Skeletal muscle tissue (tissue), 4 donors: ENCODE data around the gene SMIM41. TPM values are rescaled to one million over a fixed set of nuclear protein-coding genes. Genes with fewer than 3 reads are reported as not detected.

Source experiments
- H3K27ac ChIP-seq: one replicate; pipeline ENCODE4 v1.7.0; 2013; ENCODE audit warnings: mild to moderate bottlenecking, low read depth, low read length, inconsistent platforms
- H3K27me3 ChIP-seq, 3 donors: one replicate each; pipeline ENCODE4 v1.7.0; 2013; ENCODE audit warnings: low read length in 3 of 3; ENCODE audit not compliant: control insufficient read depth in 3 of 3, insufficient read depth in 3 of 3
- H3K36me3 ChIP-seq, 3 donors: one replicate each; pipeline ENCODE4 v1.7.0; 2013; ENCODE audit warnings: low read length in 3 of 3; ENCODE audit not compliant: control insufficient read depth in 3 of 3, insufficient read depth in 3 of 3
- H3K4me1 ChIP-seq, 3 donors: one replicate each; pipeline ENCODE4 v1.7.0; 2013; ENCODE audit warnings: low read length in 3 of 3, mild to moderate bottlenecking in 3 of 3; ENCODE audit not compliant: control insufficient read depth in 3 of 3, insufficient read depth in 3 of 3
- H3K4me3 ChIP-seq, 3 donors: one replicate each; pipeline ENCODE4 v1.7.0; 2013; ENCODE audit warnings: low read length in 3 of 3
- H3K9ac ChIP-seq, 3 donors: one replicate each; pipeline ENCODE4 v1.7.0; 2013; ENCODE audit warnings: low read length in 3 of 3, mild to moderate bottlenecking in 3 of 3, moderate library complexity in 2 of 3, low read depth in 1 of 3
- H3K9me3 ChIP-seq, 3 donors: one replicate each; pipeline ENCODE4 v1.7.0; 2013; ENCODE audit warnings: low read length in 3 of 3; ENCODE audit not compliant: control insufficient read depth in 3 of 3
- total RNA-seq: library from RNA; depleted of rRNA; stranded (reverse); fragments of >200 nt; gene quantifications from one replicate; pipeline ENCODE4 v1.2.3, GENCODE V29; 2014
- donor health status: Osteomylitis.

SMIM41 gene
- total RNA-seq, 1 donor from 2014 or later = not detected

GRCh38 chr12:52063082-52063924 is 16.2 kb upstream of the SMIM41 start:
- peaks cover 5 to 16% (median 11%) of the 10 kb centered on the region in 3 donors for H3K36me3 ChIP-seq
- H3K27ac ChIP-seq = peak overlapping the region; percentile 83
- peaks cover 23 to 32% (median 32%) of the 10 kb centered on the region in 3 donors for H3K4me1 ChIP-seq
- H3K9ac ChIP-seq = peak overlapping the region; percentile 45 to 76 (median 51)
- no peaks in the 10 kb centered on the region for H3K27me3 ChIP-seq
- no peak overlapping the region for H3K4me3 ChIP-seq
- H3K9me3 ChIP-seq = no peaks in the 10 kb centered on the region

- Histone ChIP-seq H3K9me3 (no peaks in the 10 kb centered on the region), H3K36me3 (peaks cover under 1 to 9% (median 5%) of the 10 kb centered on the region in 3 donors), H3K4me1 (peaks cover 25 to 29% (median 28%) of the 10 kb centered on the region in 3 donors), H3K27ac (peak overlapping the region; percentile 83), H3K4me3 (no peak overlapping the region), H3K27me3 (no peaks in the 10 kb centered on the region), H3K9ac (peak overlapping the region; percentile 38 to 73 (median 61))
These were observed 15.4 kb upstream of the SMIM41 start for GRCh38 chr12:52063981-52064649.

- Histone ChIP-seq H3K27me3 (no peaks in the 10 kb centered on the region), H3K36me3 (no peaks in the 10 kb centered on the region), H3K4me1 (peaks cover 42 to 48% (median 44%) of the 10 kb centered on the region in 3 donors), H3K9me3 (no peaks in the 10 kb centered on the region), H3K4me3 (no peak overlapping the region), H3K9ac (no peak overlapping the region), H3K27ac (no peak overlapping the region)
These were observed 13.0 kb upstream of the SMIM41 start for GRCh38 chr12:52066346-52067080.

GRCh38 chr12:52067081-52067374 is 12.5 kb upstream of the SMIM41 start:
- Histone ChIP-seq H3K27ac (no peak overlapping the region), H3K4me1 (peaks cover 42 to 50% (median 45%) of the 10 kb centered on the region in 3 donors), H3K4me3 (no peak overlapping the region), H3K27me3 (no peaks in the 10 kb centered on the region), H3K36me3 (peaks cover 0 to 5% (median 3%) of the 10 kb centered on the region in 3 donors), H3K9ac (no peak overlapping the region), H3K9me3 (no peaks in the 10 kb centered on the region)

- Histone ChIP-seq H3K27me3 (no peaks in the 10 kb centered on the region), H3K9ac (peak within 1 kb of the TSS; percentile 95 to 98 (median 97)), H3K9me3 (no peaks in the 10 kb centered on the region), H3K36me3 (peaks cover 15 to 25% (median 17%) of the 10 kb centered on the region in 3 donors), H3K4me1 (peaks cover 21 to 36% (median 28%) of the 10 kb centered on the region in 3 donors), H3K4me3 (peak within 1 kb of the TSS; percentile 96 to 98 (median 97)), H3K27ac (peak within 1 kb of the TSS; percentile 93)
These were observed 9.9 kb upstream of the SMIM41 start, which contains the start of gene ATG101 for GRCh38 chr12:52069327-52070184. TSS of gene ATG101 (plus strand) at chr12:52069978. CDS start at chr12:52073651, 3,673 bp downstream.

- Histone ChIP-seq H3K27me3 (no peaks in the 10 kb centered on the region), H3K4me1 (peaks cover 22 to 35% (median 28%) of the 10 kb centered on the region in 3 donors), H3K9ac (peak overlapping the region; percentile 95 to 98 (median 97)), H3K4me3 (peak overlapping the region; percentile 96 to 98 (median 97)), H3K36me3 (peaks cover 21 to 32% (median 25%) of the 10 kb centered on the region in 3 donors), H3K27ac (peak overlapping the region; percentile 93), H3K9me3 (no peaks in the 10 kb centered on the region)
These were observed 9.1 kb upstream of the SMIM41 start for GRCh38 chr12:52070185-52070925.

GRCh38 chr12:52073531-52074381 is 5.7 kb upstream of the SMIM41 start:
- Histone ChIP-seq H3K27ac (no peak overlapping the region), H3K4me1 (peaks cover 22 to 38% (median 28%) of the 10 kb centered on the region in 3 donors)

GRCh38 chr12:52074971-52075724 is 4.4 kb upstream of the SMIM41 start:
- Histone ChIP-seq H3K9me3 (no peaks in the 10 kb centered on the region), H3K36me3 (peaks cover 41 to 61% (median 48%) of the 10 kb centered on the region in 3 donors), H3K9ac (peak overlapping the region in 2 of 3 donors; percentile 16 to 20), H3K4me3 (no peak overlapping the region), H3K27me3 (no peaks in the 10 kb centered on the region), H3K27ac (no peak overlapping the region), H3K4me1 (peaks cover 20 to 36% (median 22%) of the 10 kb centered on the region in 3 donors)

More at GRCh38 chr12:52073531-52074381, 5.7 kb upstream of the SMIM41 start:
- Histone ChIP-seq H3K9ac (no peak overlapping the region), H3K36me3 (peaks cover 41 to 61% (median 48%) of the 10 kb centered on the region in 3 donors), H3K4me3 (no peak overlapping the region), H3K27me3 (no peaks in the 10 kb centered on the region), H3K9me3 (no peaks in the 10 kb centered on the region)
